Body of pancreas (tissue), 4 donors: ENCODE results near the gene LHFPL3. TPM values are rescaled to one million over a fixed set of nuclear protein-coding genes. Genes with fewer than 3 reads are reported as not detected.

ENCODE experiments used
- ATAC-seq: fragments of 150-250 bp; one replicate; pipeline ENCODE4 v1.9.1; 2016
- DNase-seq, 4 donors: peaks; one replicate each; pipeline ENCODE4 v3.0.0-alpha.2; 2019
- H3K27ac ChIP-seq, 4 donors: fragments of 200-600 bp; sonication (generic); 1 replicate in 3 of 4; 2 replicates in 1 of 4; pipeline versions ENCODE4 v1.5.1 to v1.6.1; 2016 to 2019; ENCODE audit warnings: mild to moderate bottlenecking in 1 of 4, mixed read lengths in 1 of 4, moderate library complexity in 1 of 4
- H3K27me3 ChIP-seq, 2 donors: fragments of 200-600 bp; sonication (generic); one replicate each; pipeline ENCODE4 v1.6.0; 2016; ENCODE audit warnings: mild to moderate bottlenecking in 1 of 2
- H3K36me3 ChIP-seq, 2 donors: fragments of 200-600 bp; sonication (generic); replicated peaks in 1 of 2; 2 replicates each; pipeline ENCODE4 v1.5.1; 2016; ENCODE audit warnings: low read depth in 2 of 2; ENCODE audit not compliant: insufficient read depth in 1 of 2
- H3K4me1 ChIP-seq: fragments of 200-600 bp; sonication (generic); one replicate; pipeline ENCODE4 v1.6.0; 2016
- H3K4me3 ChIP-seq, 2 donors: fragments of 200-600 bp; sonication (generic); 1 replicate in 1 of 2; 2 replicates in 1 of 2; pipeline ENCODE4 v1.5.1; 2016 to 2019
- H3K9me3 ChIP-seq, 3 donors: fragments of 200-600 bp; sonication (generic); 1 replicate in 2 of 3; 2 replicates in 1 of 3; pipeline ENCODE4 v1.5.1; 2016
- POLR2A ChIP-seq, 3 donors: fragments of 450-650 bp; IDR thresholded peaks; one replicate each; pipeline ENCODE4 v1.6.1; 2016; ENCODE audit warnings: antibody characterized with exemption in 3 of 3, mild to moderate bottlenecking in 2 of 3
- WGBS, 2 donors: methylation state at CpG; one replicate each; pipeline ENCODE4 v1.1.5; 2017; 5-methylcytosine and 5-hydroxymethylcytosine counted together
- intact Hi-C: fragments of 100-400 bp; cut with DNase I; formaldehyde crosslinking; loops from one replicate; pipeline ENCODE4 v1.15.1; 2023
- total RNA-seq, 2 donors: library from RNA; depleted of rRNA; stranded (reverse); fragments of >200 nt; gene quantifications; one replicate each; pipeline ENCODE4 v1.1.0, GENCODE V29; 2016
- TF ChIP-seq, protein P1 (sequence below), 7 experiments: fragments of 450-650 bp in 4 of 7; fragments of 200-600 bp in 3 of 7; sonication (generic) in 3 of 7; IDR thresholded peaks; one replicate each; pipeline ENCODE4 v1.5.1; 2016 to 2019; ENCODE audit warnings: antibody characterized with exemption in 7 of 7

Gene LHFPL3
- total RNA-seq, 2 donors from 2014 or later = not detected

GRCh38 chr7:104851268-104851667, 522.9 kb downstream of the LHFPL3 start:
- DNase-seq (no peak), ATAC-seq (no peak)
- TF ChIP-seq, protein P1, sequence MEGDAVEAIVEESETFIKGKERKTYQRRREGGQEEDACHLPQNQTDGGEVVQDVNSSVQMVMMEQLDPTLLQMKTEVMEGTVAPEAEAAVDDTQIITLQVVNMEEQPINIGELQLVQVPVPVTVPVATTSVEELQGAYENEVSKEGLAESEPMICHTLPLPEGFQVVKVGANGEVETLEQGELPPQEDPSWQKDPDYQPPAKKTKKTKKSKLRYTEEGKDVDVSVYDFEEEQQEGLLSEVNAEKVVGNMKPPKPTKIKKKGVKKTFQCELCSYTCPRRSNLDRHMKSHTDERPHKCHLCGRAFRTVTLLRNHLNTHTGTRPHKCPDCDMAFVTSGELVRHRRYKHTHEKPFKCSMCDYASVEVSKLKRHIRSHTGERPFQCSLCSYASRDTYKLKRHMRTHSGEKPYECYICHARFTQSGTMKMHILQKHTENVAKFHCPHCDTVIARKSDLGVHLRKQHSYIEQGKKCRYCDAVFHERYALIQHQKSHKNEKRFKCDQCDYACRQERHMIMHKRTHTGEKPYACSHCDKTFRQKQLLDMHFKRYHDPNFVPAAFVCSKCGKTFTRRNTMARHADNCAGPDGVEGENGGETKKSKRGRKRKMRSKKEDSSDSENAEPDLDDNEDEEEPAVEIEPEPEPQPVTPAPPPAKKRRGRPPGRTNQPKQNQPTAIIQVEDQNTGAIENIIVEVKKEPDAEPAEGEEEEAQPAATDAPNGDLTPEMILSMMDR (IDR thresholded peaks at IDR 0.05) = no peak
- TF ChIP-seq POLR2A (IDR thresholded peaks at IDR 0.05) = no peak
- 80 to 90% methylated on average over 2 of the region's 2 CpGs for WGBS, 2 donors
- Histone ChIP-seq H3K27me3 (no peaks in the 10 kb centered on the region), H3K4me1 (no peaks in the 10 kb centered on the region), H3K9me3 (no peaks in the 10 kb centered on the region), H3K27ac (no peak overlapping the region), H3K4me3 (no peak overlapping the region), H3K36me3 (no peaks in the 10 kb centered on the region)
- intact Hi-C loops = no loop called here

DNA sequence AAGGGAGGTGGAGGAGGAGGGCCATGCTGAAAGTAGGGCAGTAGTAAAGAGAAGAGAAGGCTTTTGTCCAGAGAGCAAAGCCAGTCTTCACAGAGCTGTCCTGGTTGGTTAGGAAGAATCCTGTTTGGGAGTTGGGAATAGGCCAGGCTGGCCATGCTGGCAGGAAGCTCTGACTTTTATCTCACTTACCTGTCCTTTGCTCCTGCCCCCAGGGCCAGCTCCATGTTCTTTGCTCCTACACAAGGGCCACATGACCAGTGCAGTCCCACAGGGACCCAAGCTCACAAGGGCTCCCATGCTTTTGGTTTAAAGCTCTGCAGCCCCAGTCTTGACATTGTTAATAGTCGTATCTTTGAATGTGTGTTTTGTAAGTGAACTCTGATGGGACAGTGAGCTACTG, 524.0 kb downstream of the LHFPL3 start:
- Histone ChIP-seq H3K4me1 (no peaks in the 10 kb centered on the region), H3K27ac (no peak overlapping the region), H3K27me3 (no peaks in the 10 kb centered on the region), H3K36me3 (no peaks in the 10 kb centered on the region), H3K9me3 (no peaks in the 10 kb centered on the region), H3K4me3 (no peak overlapping the region)
- no peak for ATAC-seq
- no peak for TF ChIP-seq POLR2A (IDR thresholded peaks at IDR 0.05)
- TF ChIP-seq, protein P1 (IDR thresholded peaks at IDR 0.05) = no peak
- WGBS, 2 donors = 58 to 88% methylated on average over 1 of the region's 1 CpG
- no peak for DNase-seq
- intact Hi-C loops = no loop called here

GRCh38 chr7:104855861-104856260, 527.5 kb downstream of the LHFPL3 start:
- DNase-seq = no peak
- intact Hi-C loops = no loop called here
- WGBS, 2 donors = 65 to 92% methylated on average over 2 of the region's 2 CpGs

DNA sequence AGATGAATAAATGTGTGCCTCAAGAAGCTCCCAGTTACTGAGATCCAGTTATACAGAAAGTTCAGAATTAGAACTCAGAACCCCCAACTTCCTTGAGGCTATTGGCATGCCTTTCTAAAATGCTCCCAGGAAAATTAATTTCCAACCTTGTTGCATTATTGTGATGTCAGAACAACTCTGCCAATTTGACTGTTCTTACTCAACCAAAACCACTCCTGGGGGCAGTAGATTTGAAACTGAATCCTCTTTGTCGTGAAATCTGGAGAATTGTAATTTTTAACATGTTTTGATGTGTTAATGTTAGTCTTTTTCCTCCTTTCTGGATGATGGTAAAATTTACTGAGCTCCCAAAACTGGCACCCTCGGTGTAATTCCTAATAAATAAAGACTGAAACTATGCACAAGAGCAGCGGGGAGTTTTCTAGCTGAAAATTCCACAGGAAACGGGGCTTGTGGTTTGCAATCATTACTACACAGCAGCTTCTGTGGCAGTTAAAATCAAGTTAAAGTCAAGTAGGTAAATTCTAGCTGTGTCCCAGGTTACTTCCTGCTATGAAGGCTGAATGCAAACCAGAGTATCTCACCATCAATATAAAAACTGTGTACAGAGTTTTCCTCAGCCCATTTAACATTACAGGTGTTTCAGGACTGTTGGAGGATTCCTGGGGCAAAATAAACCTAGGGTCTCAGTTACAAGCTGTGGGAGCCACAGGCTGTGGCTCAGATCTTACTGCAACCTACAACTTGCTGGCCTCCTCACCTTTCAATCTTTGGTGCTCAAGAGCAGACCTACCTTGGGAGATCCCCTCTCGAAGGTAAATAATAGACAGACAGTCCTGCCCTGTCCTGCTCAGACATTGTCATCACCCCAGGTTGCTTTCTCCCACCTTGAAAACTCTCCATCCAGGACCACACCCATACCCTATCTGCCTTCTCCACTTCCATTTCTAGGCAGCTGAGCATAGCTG, 529.3 kb downstream of the LHFPL3 start:
- Histone ChIP-seq H3K36me3 (no peaks in the 10 kb centered on the region), H3K9me3 (no peaks in the 10 kb centered on the region), H3K27ac (no peak overlapping the region), H3K27me3 (no peaks in the 10 kb centered on the region), H3K4me1 (no peaks in the 10 kb centered on the region), H3K4me3 (no peak overlapping the region)
- ATAC-seq (no peak), DNase-seq (no peak)
- 58 to 72% methylated on average over 5 of the region's 5 CpGs for WGBS, 2 donors
- intact Hi-C loops = no loop called here
- no peak for TF ChIP-seq POLR2A (IDR thresholded peaks at IDR 0.05)
- TF ChIP-seq, protein P1 (IDR thresholded peaks at IDR 0.05) = no peak

More at GRCh38 chr7:104855861-104856260, 527.5 kb downstream of the LHFPL3 start:
- Histone ChIP-seq H3K36me3 (no peaks in the 10 kb centered on the region), H3K9me3 (no peaks in the 10 kb centered on the region), H3K4me1 (no peaks in the 10 kb centered on the region), H3K27me3 (no peaks in the 10 kb centered on the region), H3K27ac (no peak overlapping the region), H3K4me3 (no peak overlapping the region)
- TF ChIP-seq POLR2A (IDR thresholded peaks at IDR 0.05) = no peak
- TF ChIP-seq, protein P1 (IDR thresholded peaks at IDR 0.05) = no peak
- no peak for ATAC-seq
